Cardiac muscle cell (in vitro differentiated cells and primary cell): Measurements from ENCODE around the gene FAM81A. TPM values are rescaled to one million over a fixed set of nuclear protein-coding genes. Genes with fewer than 3 reads are reported as not detected.
"Not testable (repeated sequence)": the region's sequence is repeated elsewhere in the genome, so short reads cannot be mapped to it uniquely, and the experiment has no call there.

ENCODE experiments used
- DNase-seq, 2 donors: peaks; one replicate each; pipeline versions ENCODE4 v3.0.0 to v3.0.0-alpha.2; 2010 to 2017; ENCODE audit warnings: low read depth in 1 of 2, low spot score in 1 of 2
- H3K27ac ChIP-seq: fragments of 200-600 bp; sonication (generic); 2 replicates; pipeline ENCODE4 v1.5.1; 2016
- H3K27me3 ChIP-seq: fragments of 200-600 bp; sonication (generic); 2 replicates; pipeline ENCODE4 v1.6.0; 2016; ENCODE audit warnings: control low read depth
- H3K36me3 ChIP-seq: fragments of 200-600 bp; sonication (generic); 2 replicates; pipeline ENCODE4 v1.5.1; 2016; ENCODE audit warnings: control low read depth
- H3K4me1 ChIP-seq: fragments of 200-600 bp; sonication (generic); 2 replicates; pipeline ENCODE4 v1.8.1; 2017; ENCODE audit warnings: low read depth, mild to moderate bottlenecking, mixed run types
- H3K4me3 ChIP-seq: fragments of 200-600 bp; sonication (generic); 2 replicates; pipeline ENCODE4 v1.5.1; 2016; ENCODE audit warnings: mild to moderate bottlenecking
- H3K9me3 ChIP-seq: fragments of 200-600 bp; sonication (generic); 2 replicates; pipeline ENCODE4 v1.5.1; 2017; ENCODE audit warnings: low read depth, mild to moderate bottlenecking, control low read depth
- CTCF ChIP-seq: IDR thresholded peaks from 2 replicates; pipeline ENCODE4 v1.5.1; 2012; ENCODE audit warnings: low read depth, mild to moderate bottlenecking, low read length
- polyA plus RNA-seq: library from polyadenylated mRNA; unstranded; fragments of >200 nt; fragmentation: Nextera tagmentation; extraction: Ambion mirVana; gene quantifications from 2 replicates; pipeline ENCODE4 v1.2.1, GENCODE V29; 2016
- total RNA-seq: library from RNA; depleted of rRNA; stranded (reverse); fragments of >200 nt; gene quantifications from 2 replicates; pipeline ENCODE4 v1.2.3, GENCODE V29; 2016

FAM81A gene
- total and polyA plus RNA-seq, 2 experiments from 2014 or later: 1.8 to 5.1 TPM

GRCh38 chr15:59519329-59519728 lies 81.3 kb downstream of the FAM81A start:
- Histone ChIP-seq H3K4me1 (no peaks in the 10 kb centered on the region), H3K9me3 (no peaks in the 10 kb centered on the region)
- TF ChIP-seq CTCF: no peak

GRCh38 chr15:59521443-59521842 lies 83.5 kb downstream of the FAM81A start:
- no peaks in the 10 kb centered on the region for H3K27me3 ChIP-seq

More at GRCh38 chr15:59519329-59519728, 81.3 kb downstream of the FAM81A start:
- no peaks in the 10 kb centered on the region for H3K27me3 ChIP-seq
- no peaks in the 10 kb centered on the region for H3K36me3 ChIP-seq
- no peak overlapping the region for H3K27ac ChIP-seq
- no peak overlapping the region for H3K4me3 ChIP-seq
- no peak for DNase-seq

GRCh38 chr15:59522988-59523461 lies 85.0 kb downstream of the FAM81A start:
- no peak overlapping the region for H3K27ac ChIP-seq
- no peak for TF ChIP-seq CTCF
- no peaks in the 10 kb centered on the region for H3K36me3 ChIP-seq
- DNase-seq: no peak
- H3K4me1 ChIP-seq: no peaks in the 10 kb centered on the region
- no peak overlapping the region for H3K4me3 ChIP-seq
- H3K9me3 ChIP-seq: no peaks in the 10 kb centered on the region
- H3K27me3 ChIP-seq: no peaks in the 10 kb centered on the region

More at GRCh38 chr15:59521443-59521842, 83.5 kb downstream of the FAM81A start:
- TF ChIP-seq CTCF: no peak
- H3K4me1 ChIP-seq: no peaks in the 10 kb centered on the region
- no peaks in the 10 kb centered on the region for H3K9me3 ChIP-seq
- no peak overlapping the region for H3K27ac ChIP-seq
- DNase-seq: no peak
- no peak overlapping the region for H3K4me3 ChIP-seq
- no peaks in the 10 kb centered on the region for H3K36me3 ChIP-seq

GRCh38 chr15:59523702-59524101 lies 85.7 kb downstream of the FAM81A start:
- no peak overlapping the region for H3K4me3 ChIP-seq
- no peaks in the 10 kb centered on the region for H3K36me3 ChIP-seq
- DNase-seq: no peak
- no peaks in the 10 kb centered on the region for H3K9me3 ChIP-seq
- no peaks in the 10 kb centered on the region for H3K27me3 ChIP-seq
- H3K4me1 ChIP-seq: no peaks in the 10 kb centered on the region
- H3K27ac ChIP-seq: no peak overlapping the region
- TF ChIP-seq CTCF: no peak

GRCh38 chr15:59524331-59524731 lies 86.3 kb downstream of the FAM81A start:
- no peak overlapping the region for H3K4me3 ChIP-seq
- H3K9me3 ChIP-seq: no peaks in the 10 kb centered on the region
- H3K36me3 ChIP-seq: no peaks in the 10 kb centered on the region
- no peaks in the 10 kb centered on the region for H3K4me1 ChIP-seq
- no peaks in the 10 kb centered on the region for H3K27me3 ChIP-seq
- peak overlapping the region; percentile 36 for H3K27ac ChIP-seq
- no peak for TF ChIP-seq CTCF
- DNase-seq: no peak

GRCh38 chr15:59526466-59526865 lies 88.5 kb downstream of the FAM81A start:
- not testable (repeated sequence) for H3K9me3 ChIP-seq, H3K4me1 ChIP-seq, H3K27ac ChIP-seq, H3K36me3 ChIP-seq, H3K4me3 ChIP-seq, DNase-seq, H3K27me3 ChIP-seq
